ENCODE data around the gene INS. TPM values are rescaled to one million over a fixed set of nuclear protein-coding genes. Genes with fewer than 3 reads are reported as not detected.
A peak's percentile ranks its signal among the peaks of the same experiment; 100 is the strongest.

The INS gene
- total and polyA plus RNA-seq, 2 of the 13 experiments (the other 11 are each of a cell fraction or from before 2014, with no cell fraction given) = not detected

DNA sequence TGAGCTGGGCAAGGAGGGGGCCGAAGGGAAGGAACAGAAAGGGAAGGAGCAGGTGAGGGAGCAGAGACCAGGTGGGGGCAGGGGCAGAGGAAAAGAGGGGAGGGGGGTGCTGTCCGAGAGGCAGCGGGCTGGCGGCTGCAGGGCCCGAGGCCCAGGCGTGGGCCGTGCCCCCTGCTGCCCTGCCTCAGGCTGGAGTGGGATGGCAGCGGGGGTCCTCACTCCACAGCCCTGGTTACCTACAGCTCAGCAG is 24.1 kb downstream of the INS start (continued):
- TF ChIP-seq, protein P1, sequence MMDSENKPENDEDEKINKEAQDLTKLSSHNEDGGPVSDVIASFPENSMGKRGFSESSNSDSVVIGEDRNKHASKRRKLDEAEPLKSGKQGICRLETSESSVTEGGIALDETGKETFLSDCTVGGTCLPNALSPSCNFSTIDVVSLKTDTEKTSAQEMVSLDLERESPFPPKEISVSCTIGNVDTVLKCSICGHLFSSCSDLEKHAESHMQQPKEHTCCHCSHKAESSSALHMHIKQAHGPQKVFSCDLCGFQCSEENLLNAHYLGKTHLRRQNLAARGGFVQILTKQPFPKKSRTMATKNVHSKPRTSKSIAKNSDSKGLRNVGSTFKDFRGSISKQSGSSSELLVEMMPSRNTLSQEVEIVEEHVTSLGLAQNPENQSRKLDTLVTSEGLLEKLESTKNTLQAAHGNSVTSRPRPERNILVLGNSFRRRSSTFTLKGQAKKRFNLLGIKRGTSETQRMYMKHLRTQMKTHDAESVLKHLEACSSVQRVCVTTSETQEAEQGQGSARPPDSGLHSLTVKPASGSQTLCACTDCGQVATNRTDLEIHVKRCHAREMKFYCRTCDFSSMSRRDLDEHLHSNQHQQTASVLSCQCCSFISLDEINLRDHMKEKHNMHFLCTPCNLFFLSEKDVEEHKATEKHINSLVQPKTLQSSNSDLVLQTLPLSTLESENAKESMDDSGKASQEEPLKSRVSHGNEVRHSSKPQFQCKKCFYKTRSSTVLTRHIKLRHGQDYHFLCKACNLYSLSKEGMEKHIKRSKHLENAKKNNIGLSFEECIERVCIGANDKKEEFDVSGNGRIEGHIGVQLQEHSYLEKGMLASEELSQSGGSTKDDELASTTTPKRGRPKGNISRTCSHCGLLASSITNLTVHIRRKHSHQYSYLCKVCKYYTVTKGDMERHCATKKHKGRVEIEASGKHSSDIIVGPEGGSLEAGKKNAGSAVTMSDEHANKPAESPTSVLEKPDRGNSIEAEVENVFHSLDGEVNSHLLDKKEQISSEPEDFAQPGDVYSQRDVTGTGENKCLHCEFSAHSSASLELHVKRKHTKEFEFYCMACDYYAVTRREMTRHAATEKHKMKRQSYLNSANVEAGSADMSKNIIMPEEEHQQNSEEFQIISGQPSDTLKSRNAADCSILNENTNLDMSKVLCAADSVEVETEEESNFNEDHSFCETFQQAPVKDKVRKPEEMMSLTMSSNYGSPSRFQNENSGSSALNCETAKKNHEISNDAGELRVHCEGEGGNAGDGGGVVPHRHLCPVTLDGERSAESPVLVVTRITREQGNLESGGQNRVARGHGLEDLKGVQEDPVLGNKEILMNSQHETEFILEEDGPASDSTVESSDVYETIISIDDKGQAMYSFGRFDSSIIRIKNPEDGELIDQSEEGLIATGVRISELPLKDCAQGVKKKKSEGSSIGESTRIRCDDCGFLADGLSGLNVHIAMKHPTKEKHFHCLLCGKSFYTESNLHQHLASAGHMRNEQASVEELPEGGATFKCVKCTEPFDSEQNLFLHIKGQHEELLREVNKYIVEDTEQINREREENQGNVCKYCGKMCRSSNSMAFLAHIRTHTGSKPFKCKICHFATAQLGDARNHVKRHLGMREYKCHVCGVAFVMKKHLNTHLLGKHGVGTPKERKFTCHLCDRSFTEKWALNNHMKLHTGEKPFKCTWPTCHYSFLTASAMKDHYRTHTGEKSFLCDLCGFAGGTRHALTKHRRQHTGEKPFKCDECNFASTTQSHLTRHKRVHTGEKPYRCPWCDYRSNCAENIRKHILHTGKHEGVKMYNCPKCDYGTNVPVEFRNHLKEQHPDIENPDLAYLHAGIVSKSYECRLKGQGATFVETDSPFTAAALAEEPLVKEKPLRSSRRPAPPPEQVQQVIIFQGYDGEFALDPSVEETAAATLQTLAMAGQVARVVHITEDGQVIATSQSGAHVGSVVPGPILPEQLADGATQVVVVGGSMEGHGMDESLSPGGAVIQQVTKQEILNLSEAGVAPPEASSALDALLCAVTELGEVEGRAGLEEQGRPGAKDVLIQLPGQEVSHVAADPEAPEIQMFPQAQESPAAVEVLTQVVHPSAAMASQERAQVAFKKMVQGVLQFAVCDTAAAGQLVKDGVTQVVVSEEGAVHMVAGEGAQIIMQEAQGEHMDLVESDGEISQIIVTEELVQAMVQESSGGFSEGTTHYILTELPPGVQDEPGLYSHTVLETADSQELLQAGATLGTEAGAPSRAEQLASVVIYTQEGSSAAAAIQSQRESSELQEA (CRISPR knock-in tag; IDR thresholded peaks at IDR 0.05; ENCODE audit: not compliant biosample characterization) = no peak
- TF ChIP-seq RBFOX2 (IDR thresholded peaks at IDR 0.05; ENCODE audit: low read depth, low read length) = peak; percentile 85
- TF ChIP-seq AGO2 (optimal IDR thresholded peaks at IDR 0.05; ENCODE audit: low read depth, low read length) = peak; percentile 15
- 0 out of 2 replicates have a peak, but pooled peaks have one; percentile 53 for TF ChIP-seq PAF1 (CRISPR knock-in tag; IDR thresholded peaks at IDR 0.05)
- no peak for TF ChIP-seq RFX3 (CRISPR knock-in tag; IDR thresholded peaks at IDR 0.05)
- 0 out of 2 replicates have a peak, but pooled peaks have one; percentile 34 for TF ChIP-seq ZSCAN25 (CRISPR knock-in tag; IDR thresholded peaks at IDR 0.05)
- TF ChIP-seq CCDC6 (CRISPR knock-in tag; IDR thresholded peaks at IDR 0.05) = peak; percentile 21; the same call in 1 of the 2 replicates
- TF ChIP-seq, protein P2, sequence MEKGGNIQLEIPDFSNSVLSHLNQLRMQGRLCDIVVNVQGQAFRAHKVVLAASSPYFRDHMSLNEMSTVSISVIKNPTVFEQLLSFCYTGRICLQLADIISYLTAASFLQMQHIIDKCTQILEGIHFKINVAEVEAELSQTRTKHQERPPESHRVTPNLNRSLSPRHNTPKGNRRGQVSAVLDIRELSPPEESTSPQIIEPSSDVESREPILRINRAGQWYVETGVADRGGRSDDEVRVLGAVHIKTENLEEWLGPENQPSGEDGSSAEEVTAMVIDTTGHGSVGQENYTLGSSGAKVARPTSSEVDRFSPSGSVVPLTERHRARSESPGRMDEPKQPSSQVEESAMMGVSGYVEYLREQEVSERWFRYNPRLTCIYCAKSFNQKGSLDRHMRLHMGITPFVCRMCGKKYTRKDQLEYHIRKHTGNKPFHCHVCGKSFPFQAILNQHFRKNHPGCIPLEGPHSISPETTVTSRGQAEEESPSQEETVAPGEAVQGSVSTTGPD (CRISPR knock-in tag; IDR thresholded peaks at IDR 0.05) = 0 out of 2 replicates have a peak, but pooled peaks have one; percentile 7
- peak; percentile 47; the same call in 1 of the 2 replicates for TF ChIP-seq ZNF788 (CRISPR knock-in tag; IDR thresholded peaks at IDR 0.05; ENCODE audit: borderline replicate concordance)
- TF ChIP-seq DNMT1 (CRISPR knock-in tag; IDR thresholded peaks at IDR 0.05) = no peak
- no peak for TF ChIP-seq GRHL1 (CRISPR knock-in tag; conservative IDR thresholded peaks at IDR 0.05)
- TF ChIP-seq ZNF776 (CRISPR knock-in tag; IDR thresholded peaks at IDR 0.05) = no peak
- TF ChIP-seq KDM6A (CRISPR knock-in tag; IDR thresholded peaks at IDR 0.05; ENCODE audit: low read depth) = no peak
- TF ChIP-seq REL (CRISPR knock-in tag; conservative IDR thresholded peaks at IDR 0.05) = 0 out of 2 replicates have a peak, but pooled peaks have one; percentile 9
- no peak for TF ChIP-seq PHF21A (CRISPR knock-in tag; IDR thresholded peaks at IDR 0.05)
- TF ChIP-seq ZC3H13 (CRISPR knock-in tag; IDR thresholded peaks at IDR 0.05) = peak; percentile 21; the same call in 1 of the 2 replicates
- TF ChIP-seq ZNF446 (CRISPR knock-in tag; IDR thresholded peaks at IDR 0.05) = 0 out of 2 replicates have a peak, but pooled peaks have one; percentile 17
- no peak for TF ChIP-seq ELF3 (CRISPR knock-in tag; IDR thresholded peaks at IDR 0.05)
- peak; percentile 57; the same call in 1 of the 2 replicates for TF ChIP-seq SALL1 (CRISPR knock-in tag; IDR thresholded peaks at IDR 0.05)

Data from HepG2 (cell line).